ENCODE data around the gene IFNLR1.

The IFNLR1 gene

GRCh38 chr1:24125456-24125855, 61.6 kb downstream of the IFNLR1 start:
- TF ChIP-seq, protein P1, sequence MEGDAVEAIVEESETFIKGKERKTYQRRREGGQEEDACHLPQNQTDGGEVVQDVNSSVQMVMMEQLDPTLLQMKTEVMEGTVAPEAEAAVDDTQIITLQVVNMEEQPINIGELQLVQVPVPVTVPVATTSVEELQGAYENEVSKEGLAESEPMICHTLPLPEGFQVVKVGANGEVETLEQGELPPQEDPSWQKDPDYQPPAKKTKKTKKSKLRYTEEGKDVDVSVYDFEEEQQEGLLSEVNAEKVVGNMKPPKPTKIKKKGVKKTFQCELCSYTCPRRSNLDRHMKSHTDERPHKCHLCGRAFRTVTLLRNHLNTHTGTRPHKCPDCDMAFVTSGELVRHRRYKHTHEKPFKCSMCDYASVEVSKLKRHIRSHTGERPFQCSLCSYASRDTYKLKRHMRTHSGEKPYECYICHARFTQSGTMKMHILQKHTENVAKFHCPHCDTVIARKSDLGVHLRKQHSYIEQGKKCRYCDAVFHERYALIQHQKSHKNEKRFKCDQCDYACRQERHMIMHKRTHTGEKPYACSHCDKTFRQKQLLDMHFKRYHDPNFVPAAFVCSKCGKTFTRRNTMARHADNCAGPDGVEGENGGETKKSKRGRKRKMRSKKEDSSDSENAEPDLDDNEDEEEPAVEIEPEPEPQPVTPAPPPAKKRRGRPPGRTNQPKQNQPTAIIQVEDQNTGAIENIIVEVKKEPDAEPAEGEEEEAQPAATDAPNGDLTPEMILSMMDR (IDR thresholded peaks at IDR 0.05; ENCODE audit: low read depth, low read length) = no peak
- in situ Hi-C loops (cut with HindIII; ENCODE audit: low sequenced_read_pairs) = no loop called here
- no peak for DNase-seq (ENCODE audit: low read depth, low spot score)
- H3K4me3 ChIP-seq (ENCODE audit: low read depth, low read length) = no peak overlapping the region

- TF ChIP-seq, protein P1 (IDR thresholded peaks at IDR 0.05; ENCODE audit: low read depth, low read length) = no peak
- no peak overlapping the region for H3K4me3 ChIP-seq (ENCODE audit: low read depth, low read length)
- DNase-seq (ENCODE audit: low read depth, low spot score) = no peak
- in situ Hi-C loops (cut with HindIII; ENCODE audit: low sequenced_read_pairs) = no loop called here
These were observed 62.1 kb downstream of the IFNLR1 start for GRCh38 chr1:24124980-24125379.

DNA sequence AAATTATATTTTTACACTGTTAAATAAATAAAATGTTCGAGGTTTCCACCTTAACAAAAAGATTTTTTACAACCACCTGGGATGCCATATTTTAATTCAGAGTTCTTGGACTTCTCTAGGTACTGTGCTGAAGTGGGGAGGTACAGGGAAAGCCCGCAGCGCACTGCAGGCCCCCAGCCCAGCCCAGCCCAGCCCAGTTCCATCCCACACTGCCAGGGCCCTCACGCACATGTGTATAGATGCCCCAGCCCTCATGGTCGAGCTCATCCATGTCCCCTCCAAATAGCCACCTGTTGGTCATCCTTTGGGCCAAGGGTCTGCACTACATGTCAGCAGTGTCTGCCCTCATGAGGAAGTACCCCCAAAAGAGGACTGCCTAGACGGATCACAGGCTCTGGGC, 63.5 kb downstream of the IFNLR1 start:
- DNase-seq (ENCODE audit: low read depth, low spot score) = no peak
- in situ Hi-C loops (cut with HindIII; ENCODE audit: low sequenced_read_pairs) = no loop called here
- TF ChIP-seq, protein P1 (IDR thresholded peaks at IDR 0.05; ENCODE audit: low read depth, low read length) = no peak
- H3K4me3 ChIP-seq (ENCODE audit: low read depth, low read length) = no peak overlapping the region

- TF ChIP-seq, protein P1 (IDR thresholded peaks at IDR 0.05; ENCODE audit: low read depth, low read length) = no peak
- DNase-seq (ENCODE audit: low read depth, low spot score) = no peak
- H3K4me3 ChIP-seq (ENCODE audit: low read depth, low read length) = no peak overlapping the region
- in situ Hi-C loops (cut with HindIII; ENCODE audit: low sequenced_read_pairs) = no loop called here
These were observed 64.3 kb downstream of the IFNLR1 start for GRCh38 chr1:24122776-24123175.

- no peak for DNase-seq (ENCODE audit: low read depth, low spot score)
- in situ Hi-C loops (cut with HindIII; ENCODE audit: low sequenced_read_pairs) = no loop called here
- no peak overlapping the region for H3K4me3 ChIP-seq (ENCODE audit: low read depth, low read length)
- TF ChIP-seq, protein P1 (IDR thresholded peaks at IDR 0.05; ENCODE audit: low read depth, low read length) = no peak
These were observed 65.7 kb downstream of the IFNLR1 start for GRCh38 chr1:24121406-24121805.

GRCh38 chr1:24120965-24121364, 66.1 kb downstream of the IFNLR1 start:
- no peak for DNase-seq (ENCODE audit: low read depth, low spot score)
- TF ChIP-seq, protein P1 (IDR thresholded peaks at IDR 0.05; ENCODE audit: low read depth, low read length) = no peak
- in situ Hi-C loops (cut with HindIII; ENCODE audit: low sequenced_read_pairs) = no loop called here
- no peak overlapping the region for H3K4me3 ChIP-seq (ENCODE audit: low read depth, low read length)

All from astrocyte of the spinal cord (primary cell).